Fibroblast of skin of abdomen (primary cell): ENCODE results near the gene SEZ6L.

ENCODE experiments used
- DNase-seq: peaks from one replicate; pipeline ENCODE4 v3.0.0-alpha.2; 2013

The SEZ6L gene

GRCh38 chr22:26342745-26343410 lies 173.6 kb downstream of the SEZ6L start:
- no peak for DNase-seq

GRCh38 chr22:26345496-26345895 lies 176.2 kb downstream of the SEZ6L start:
- no peak for DNase-seq

GRCh38 chr22:26348810-26349526 lies 179.7 kb downstream of the SEZ6L start:
- no peak for DNase-seq

GRCh38 chr22:26354707-26355106 lies 185.4 kb downstream of the SEZ6L start:
- DNase-seq: no peak

- no peak for DNase-seq
These were observed 188.0 kb downstream of the SEZ6L start for GRCh38 chr22:26357281-26357680.

- DNase-seq: no peak
These were observed 188.6 kb downstream of the SEZ6L start for GRCh38 chr22:26357813-26358212.

GRCh38 chr22:26359156-26359555 lies 189.9 kb downstream of the SEZ6L start:
- DNase-seq: no peak

- DNase-seq: peak; percentile 69
These were observed 191.1 kb downstream of the SEZ6L start for GRCh38 chr22:26360169-26360885.

- DNase-seq: peak; percentile 27
These were observed 193.2 kb downstream of the SEZ6L start for GRCh38 chr22:26362471-26362870.

GRCh38 chr22:26364066-26365015 lies 195.1 kb downstream of the SEZ6L start:
- peak; percentile 75 for DNase-seq

GRCh38 chr22:26367402-26368245 lies 198.4 kb downstream of the SEZ6L start:
- peak; percentile 50 for DNase-seq

- DNase-seq: no peak
These were observed 203.6 kb downstream of the SEZ6L start for GRCh38 chr22:26372890-26373289.

- DNase-seq: no peak
These were observed 205.2 kb downstream of the SEZ6L start for GRCh38 chr22:26374391-26375026.

GRCh38 chr22:26377170-26377830 lies 208.0 kb downstream of the SEZ6L start:
- DNase-seq: no peak

GRCh38 chr22:26380072-26380830 lies 211.0 kb downstream of the SEZ6L start:
- DNase-seq: no peak

- no peak for DNase-seq
These were observed 213.5 kb downstream of the SEZ6L start for GRCh38 chr22:26382782-26383181.

- DNase-seq: no peak
These were observed 214.8 kb downstream of the SEZ6L start for GRCh38 chr22:26383968-26384556.

GRCh38 chr22:26385164-26385563 lies 215.9 kb downstream of the SEZ6L start:
- DNase-seq: no peak

- no peak for DNase-seq
These were observed 219.9 kb downstream of the SEZ6L start for GRCh38 chr22:26389125-26389524.
